ENCODE measurements around the gene NUP188. TPM values are rescaled to one million over a fixed set of nuclear protein-coding genes. Genes with fewer than 3 reads are reported as not detected.

Gene NUP188
- total and polyA plus RNA-seq, 2 experiments from 2014 or later: 35.8 to 52.0 TPM

DNA sequence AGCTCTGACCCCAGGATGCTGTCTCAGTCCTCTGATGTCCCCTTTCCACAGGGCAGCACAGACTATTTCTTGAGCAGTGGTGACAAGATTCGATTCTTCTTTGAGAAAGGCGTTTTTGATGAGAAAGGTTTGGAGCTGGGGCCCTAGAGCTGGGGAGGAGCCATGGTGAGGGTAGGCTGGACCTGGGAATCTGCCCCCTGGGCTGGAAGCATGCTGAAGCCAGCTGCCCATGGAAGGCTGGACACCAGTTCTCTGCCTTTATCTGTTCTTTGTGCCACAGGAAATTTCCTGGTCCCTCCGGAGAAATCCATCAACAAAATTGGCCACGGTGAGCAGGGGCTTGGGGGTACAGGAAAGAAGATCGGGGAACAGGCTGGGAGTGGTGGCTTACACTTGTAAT lies 13.8 kb upstream of the NUP188 start:
- H3K9me3 ChIP-seq (ENCODE audit: low read depth): no peaks in the 10 kb centered on the region
- no peaks in the 10 kb centered on the region for H3K27me3 ChIP-seq
- no peak overlapping the region for H3K4me3 ChIP-seq
- no peaks in the 10 kb centered on the region for H3K4me1 ChIP-seq (ENCODE audit: low read depth)
- no peak for DNase-seq (ENCODE audit: low read depth in 1 of 2, low spot score in 1 of 2)
- no peaks in the 10 kb centered on the region for H3K36me3 ChIP-seq
- TF ChIP-seq, protein P1, sequence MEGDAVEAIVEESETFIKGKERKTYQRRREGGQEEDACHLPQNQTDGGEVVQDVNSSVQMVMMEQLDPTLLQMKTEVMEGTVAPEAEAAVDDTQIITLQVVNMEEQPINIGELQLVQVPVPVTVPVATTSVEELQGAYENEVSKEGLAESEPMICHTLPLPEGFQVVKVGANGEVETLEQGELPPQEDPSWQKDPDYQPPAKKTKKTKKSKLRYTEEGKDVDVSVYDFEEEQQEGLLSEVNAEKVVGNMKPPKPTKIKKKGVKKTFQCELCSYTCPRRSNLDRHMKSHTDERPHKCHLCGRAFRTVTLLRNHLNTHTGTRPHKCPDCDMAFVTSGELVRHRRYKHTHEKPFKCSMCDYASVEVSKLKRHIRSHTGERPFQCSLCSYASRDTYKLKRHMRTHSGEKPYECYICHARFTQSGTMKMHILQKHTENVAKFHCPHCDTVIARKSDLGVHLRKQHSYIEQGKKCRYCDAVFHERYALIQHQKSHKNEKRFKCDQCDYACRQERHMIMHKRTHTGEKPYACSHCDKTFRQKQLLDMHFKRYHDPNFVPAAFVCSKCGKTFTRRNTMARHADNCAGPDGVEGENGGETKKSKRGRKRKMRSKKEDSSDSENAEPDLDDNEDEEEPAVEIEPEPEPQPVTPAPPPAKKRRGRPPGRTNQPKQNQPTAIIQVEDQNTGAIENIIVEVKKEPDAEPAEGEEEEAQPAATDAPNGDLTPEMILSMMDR (IDR thresholded peaks at IDR 0.05; ENCODE audit: low read depth, low read length): no peak
- no peak overlapping the region for H3K27ac ChIP-seq

DNA sequence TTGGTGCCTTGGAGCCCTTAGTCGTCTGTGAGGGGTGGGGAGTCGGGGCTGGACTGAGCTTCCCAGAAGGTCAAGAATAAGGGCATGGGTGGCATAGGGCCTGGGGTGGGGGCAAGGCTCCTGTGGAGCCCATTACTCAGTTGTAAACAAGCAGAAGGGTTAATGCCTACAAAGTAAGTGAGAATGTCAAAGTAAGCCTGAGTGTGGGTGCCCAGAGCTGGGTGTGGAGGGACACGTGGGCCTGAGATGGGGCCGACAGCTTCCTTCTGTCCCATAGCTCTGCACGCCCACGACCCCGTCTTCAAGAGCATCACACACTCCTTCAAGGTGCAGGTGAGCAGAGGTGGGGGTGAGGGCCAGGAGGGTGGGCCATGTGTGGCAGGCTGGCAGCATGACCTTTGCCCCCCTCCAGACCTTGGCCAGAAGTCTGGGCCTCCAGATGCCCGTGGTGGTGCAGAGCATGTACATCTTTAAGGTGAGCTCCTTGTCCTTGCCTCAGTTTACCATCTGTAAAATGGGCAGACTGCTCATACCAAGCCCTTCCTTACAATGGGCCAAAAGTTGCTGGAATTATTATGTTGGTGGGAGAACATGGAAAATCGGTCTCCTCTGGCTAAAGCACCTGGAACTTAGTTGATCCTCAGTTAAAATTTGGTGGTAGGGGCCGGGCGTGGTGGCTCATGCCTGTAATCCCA lies 11.2 kb upstream of the NUP188 start:
- TF ChIP-seq, protein P1 (IDR thresholded peaks at IDR 0.05; ENCODE audit: low read depth, low read length): no peak
- Histone ChIP-seq H3K4me1 (ENCODE audit: low read depth) (no peaks in the 10 kb centered on the region), H3K27me3 (no peaks in the 10 kb centered on the region), H3K27ac (no peak overlapping the region), H3K36me3 (no peaks in the 10 kb centered on the region), H3K4me3 (no peak overlapping the region), H3K9me3 (ENCODE audit: low read depth) (no peaks in the 10 kb centered on the region)
- no peak for DNase-seq (ENCODE audit: low read depth in 1 of 2, low spot score in 1 of 2)

DNA sequence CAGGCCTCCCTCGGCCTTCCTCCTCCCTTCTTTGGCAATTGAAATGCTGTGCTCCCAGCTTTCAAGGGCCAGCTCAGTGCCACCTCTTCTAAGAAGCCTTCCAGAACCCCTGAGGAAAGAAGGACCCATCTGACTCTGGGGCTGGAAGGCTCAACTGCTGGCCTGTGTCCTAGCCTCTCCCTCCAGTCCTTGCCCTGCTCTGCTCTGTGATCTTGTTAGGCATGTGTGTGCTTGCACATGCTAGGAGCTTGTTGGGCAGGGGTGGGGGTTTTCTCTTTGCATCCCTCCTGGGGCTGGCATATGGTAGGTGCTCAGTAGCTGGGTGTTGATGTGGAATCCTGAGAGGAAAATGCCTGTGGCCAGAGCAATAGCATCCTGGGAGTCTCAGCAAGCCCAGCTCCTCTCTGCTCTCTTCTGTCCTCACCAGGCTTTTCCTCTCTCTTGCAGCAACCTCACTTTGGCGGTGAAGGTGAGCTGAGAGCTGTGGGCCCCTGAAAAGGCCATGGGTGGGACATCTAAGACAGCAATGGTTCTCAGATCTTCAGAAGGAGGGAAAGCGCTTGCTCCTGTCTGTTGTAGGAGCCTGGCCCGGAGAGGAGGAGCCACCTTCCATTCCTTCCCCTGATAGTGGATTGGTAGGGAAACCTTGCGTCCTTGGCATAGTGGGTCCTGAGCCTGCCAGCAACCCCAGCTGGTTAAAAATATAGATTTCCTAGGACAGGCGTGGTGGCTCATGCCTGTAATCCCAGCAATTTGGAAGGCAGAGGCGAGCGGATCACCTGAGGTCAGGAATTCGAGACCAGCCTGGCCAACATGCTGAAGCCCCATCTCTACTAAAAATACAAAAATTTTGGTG lies 10.0 kb upstream of the NUP188 start:
- TF ChIP-seq, protein P1 (IDR thresholded peaks at IDR 0.05; ENCODE audit: low read depth, low read length): no peak
- Histone ChIP-seq H3K9me3 (ENCODE audit: low read depth) (no peaks in the 10 kb centered on the region), H3K27ac (no peak overlapping the region), H3K4me3 (no peak overlapping the region), H3K4me1 (ENCODE audit: low read depth) (no peaks in the 10 kb centered on the region), H3K36me3 (no peaks in the 10 kb centered on the region), H3K27me3 (no peaks in the 10 kb centered on the region)
- DNase-seq (ENCODE audit: low read depth in 1 of 2, low spot score in 1 of 2): no peak

DNA sequence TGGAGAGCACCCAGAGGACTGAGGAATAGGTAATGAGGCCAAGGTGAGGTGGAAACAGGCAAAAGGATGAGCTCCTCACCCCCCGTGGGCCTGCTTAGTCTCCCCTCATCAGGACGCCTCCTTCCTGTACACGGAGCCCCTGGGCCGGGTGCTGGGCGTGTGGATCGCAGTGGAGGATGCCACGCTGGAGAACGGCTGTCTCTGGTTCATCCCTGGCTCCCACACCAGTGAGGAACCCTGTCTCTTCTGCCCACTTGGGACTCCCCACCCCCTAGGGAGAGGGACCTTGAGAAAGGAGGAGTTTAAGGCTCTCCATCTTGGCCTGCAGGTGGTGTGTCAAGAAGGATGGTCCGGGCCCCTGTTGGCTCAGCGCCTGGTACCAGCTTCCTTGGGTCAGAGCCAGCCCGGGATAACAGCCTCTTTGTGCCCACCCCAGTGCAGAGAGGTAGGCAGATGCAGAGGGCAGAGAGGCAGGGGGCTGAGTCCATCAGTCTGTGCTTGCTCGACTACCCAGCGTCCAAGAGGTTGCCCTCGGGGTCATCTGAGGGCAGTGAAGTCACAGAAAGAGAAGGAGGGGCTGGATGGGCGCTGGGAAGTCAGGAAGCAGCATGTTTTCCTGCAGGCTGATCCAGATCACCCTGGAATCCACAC lies 7.1 kb upstream of the NUP188 start:
- no peaks in the 10 kb centered on the region for H3K9me3 ChIP-seq (ENCODE audit: low read depth)
- DNase-seq (ENCODE audit: low read depth in 1 of 2, low spot score in 1 of 2): no peak
- no peak overlapping the region for H3K27ac ChIP-seq

More for the DNA sequence above, 7.1 kb upstream of the NUP188 start:
- TF ChIP-seq, protein P1 (IDR thresholded peaks at IDR 0.05; ENCODE audit: low read depth, low read length): no peak
- Histone ChIP-seq H3K4me1 (ENCODE audit: low read depth) (no peaks in the 10 kb centered on the region), H3K4me3 (no peak overlapping the region), H3K27me3 (no peaks in the 10 kb centered on the region), H3K36me3 (no peaks in the 10 kb centered on the region)

Data from cardiac muscle cell (in vitro differentiated cells and primary cell).